Measurements from ENCODE around the gene DCAF5.
"Not testable (repeated sequence)": the region's sequence is repeated elsewhere in the genome, so short reads cannot be mapped to it uniquely, and the experiment has no call there.

The DCAF5 gene

GRCh38 chr14:69041783-69042182 lies 111.1 kb downstream of the DCAF5 start:
- no peak for DNase-seq

DNA sequence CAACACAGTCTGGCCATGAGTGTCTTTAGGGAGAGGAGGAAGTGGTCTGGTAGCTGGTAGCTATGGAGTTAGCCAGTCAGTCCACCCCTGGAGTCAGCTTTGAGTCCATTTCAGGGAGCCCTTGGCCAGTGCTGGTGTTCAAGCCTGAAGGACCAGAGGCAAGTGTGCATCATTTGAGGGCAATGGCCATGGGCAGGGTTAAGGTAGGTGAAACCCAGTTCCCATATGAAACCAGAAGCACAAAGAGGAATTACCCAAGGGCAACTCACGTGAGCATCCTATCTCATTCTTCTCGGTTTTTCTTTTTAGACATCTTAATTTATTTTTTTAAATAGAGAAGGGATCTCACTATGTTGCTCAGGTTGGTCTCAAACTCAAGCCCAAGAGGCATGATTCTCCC lies 112.6 kb downstream of the DCAF5 start:
- no peak for DNase-seq

GRCh38 chr14:69039288-69039628 lies 113.7 kb downstream of the DCAF5 start:
- peak; percentile 29 to 47 for DNase-seq

- no peak for DNase-seq
Observed at GRCh38 chr14:69038455-69039287, 114.2 kb downstream of the DCAF5 start.

GRCh38 chr14:69037790-69038454 lies 115.0 kb downstream of the DCAF5 start:
- no peak for DNase-seq

- DNase-seq: no peak
Observed at GRCh38 chr14:69036757-69037506, 116.0 kb downstream of the DCAF5 start.

DNA sequence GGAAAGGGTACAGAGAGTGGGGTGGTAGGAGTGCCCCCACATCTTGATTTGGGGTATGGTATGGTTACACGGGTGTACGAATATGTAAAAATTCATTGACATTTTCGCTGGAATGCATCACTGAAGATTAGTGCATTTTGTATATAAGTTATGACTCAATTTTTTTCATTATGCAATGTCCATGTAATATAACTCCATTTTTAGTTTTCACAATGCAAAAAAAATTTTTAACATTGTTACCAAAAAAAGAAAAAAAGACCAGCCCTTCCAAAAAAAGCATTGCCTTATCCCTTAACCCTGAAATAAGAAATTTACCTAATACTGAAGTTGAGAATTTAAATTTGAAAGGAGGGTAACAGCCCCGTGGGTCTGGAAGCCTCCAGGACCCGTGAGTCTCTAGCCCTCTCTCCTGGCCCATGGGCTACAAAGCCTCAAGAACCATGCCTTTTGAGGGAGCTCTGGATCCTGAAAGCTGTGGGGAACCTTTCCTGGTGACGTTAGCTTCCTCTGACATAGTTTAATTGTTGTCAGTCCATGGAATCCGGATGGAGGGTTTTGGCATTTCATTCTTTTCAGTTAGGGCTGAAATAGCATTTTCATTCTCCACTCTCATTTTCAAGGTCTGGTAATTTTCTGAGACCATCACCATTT lies 118.2 kb downstream of the DCAF5 start:
- DNase-seq: no peak

DNA sequence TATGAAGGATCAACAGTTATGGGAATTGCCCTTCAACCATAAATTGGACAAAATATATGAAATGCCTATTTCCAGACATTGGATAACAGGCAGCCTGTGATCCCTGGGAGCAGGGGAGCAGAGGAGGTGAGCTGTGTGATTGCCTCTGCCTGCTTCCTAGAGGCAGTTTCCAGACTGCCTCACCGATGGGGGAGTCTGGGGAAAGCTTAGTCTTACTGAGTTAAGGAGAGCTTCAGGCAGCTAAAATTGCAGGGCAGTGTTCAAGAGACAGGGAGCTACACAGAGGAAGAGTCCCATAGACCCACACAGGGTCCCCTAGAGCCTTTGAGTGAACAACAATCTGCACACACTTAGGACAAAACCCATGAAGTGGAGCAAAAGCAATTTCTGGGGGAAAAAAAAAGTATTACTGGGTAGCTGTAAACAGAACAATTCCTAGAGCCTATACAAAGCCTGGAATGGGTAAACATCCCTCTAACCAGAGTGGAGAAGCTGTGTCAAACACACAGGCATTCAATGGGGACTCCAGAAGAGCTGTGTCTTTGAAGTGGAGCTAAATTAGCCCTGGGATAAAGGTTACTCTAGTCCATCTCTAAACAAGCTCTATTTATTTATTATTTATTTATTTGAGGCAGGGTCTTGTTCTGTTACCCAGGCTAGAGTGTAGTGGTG lies 125.5 kb downstream of the DCAF5 start:
- no peak for DNase-seq

GRCh38 chr14:69023035-69023434 lies 129.9 kb downstream of the DCAF5 start:
- no peak for DNase-seq

DNA sequence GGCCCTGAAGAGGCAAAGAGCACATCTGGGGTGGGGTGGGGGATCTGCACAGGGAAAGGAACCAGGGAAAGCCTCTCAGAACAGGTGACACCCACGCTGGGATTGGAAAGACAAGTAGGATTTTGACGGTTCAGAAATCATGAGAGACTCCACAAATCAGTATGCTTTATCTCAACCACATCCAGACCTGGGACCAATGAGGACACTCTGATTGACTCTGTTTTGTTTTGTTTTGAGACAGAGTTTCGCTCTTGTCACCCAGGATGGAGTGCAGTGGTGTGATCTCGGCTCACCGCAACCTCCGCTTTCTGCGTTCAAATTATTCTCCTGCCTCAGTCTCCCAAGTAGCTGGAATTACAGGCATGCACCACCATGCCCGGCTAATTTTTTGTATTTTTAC lies 130.8 kb downstream of the DCAF5 start:
- not testable (repeated sequence) for DNase-seq

GRCh38 chr14:69017706-69018105 lies 135.2 kb downstream of the DCAF5 start:
- DNase-seq: no peak

DNA sequence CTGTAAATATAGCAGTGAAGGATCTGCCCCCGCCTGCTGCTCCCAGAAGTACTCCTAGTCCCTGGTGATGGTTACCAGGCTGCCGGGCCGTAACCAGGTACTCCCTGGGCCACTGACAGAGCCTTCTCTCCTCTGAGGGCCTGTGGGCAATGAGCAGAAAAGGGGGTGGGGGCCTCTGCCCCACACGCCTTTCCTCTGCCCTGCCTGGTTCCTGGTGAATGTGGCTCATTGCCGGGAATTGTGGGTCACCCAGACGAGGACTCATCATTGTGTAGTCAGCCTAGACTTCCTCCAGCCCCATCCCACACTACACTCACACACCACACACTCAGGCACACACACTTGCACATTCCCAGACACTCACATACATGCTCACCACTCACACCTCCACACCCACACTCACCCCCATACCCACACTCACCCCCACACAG lies 138.1 kb downstream of the DCAF5 start:
- no peak for DNase-seq

DNA sequence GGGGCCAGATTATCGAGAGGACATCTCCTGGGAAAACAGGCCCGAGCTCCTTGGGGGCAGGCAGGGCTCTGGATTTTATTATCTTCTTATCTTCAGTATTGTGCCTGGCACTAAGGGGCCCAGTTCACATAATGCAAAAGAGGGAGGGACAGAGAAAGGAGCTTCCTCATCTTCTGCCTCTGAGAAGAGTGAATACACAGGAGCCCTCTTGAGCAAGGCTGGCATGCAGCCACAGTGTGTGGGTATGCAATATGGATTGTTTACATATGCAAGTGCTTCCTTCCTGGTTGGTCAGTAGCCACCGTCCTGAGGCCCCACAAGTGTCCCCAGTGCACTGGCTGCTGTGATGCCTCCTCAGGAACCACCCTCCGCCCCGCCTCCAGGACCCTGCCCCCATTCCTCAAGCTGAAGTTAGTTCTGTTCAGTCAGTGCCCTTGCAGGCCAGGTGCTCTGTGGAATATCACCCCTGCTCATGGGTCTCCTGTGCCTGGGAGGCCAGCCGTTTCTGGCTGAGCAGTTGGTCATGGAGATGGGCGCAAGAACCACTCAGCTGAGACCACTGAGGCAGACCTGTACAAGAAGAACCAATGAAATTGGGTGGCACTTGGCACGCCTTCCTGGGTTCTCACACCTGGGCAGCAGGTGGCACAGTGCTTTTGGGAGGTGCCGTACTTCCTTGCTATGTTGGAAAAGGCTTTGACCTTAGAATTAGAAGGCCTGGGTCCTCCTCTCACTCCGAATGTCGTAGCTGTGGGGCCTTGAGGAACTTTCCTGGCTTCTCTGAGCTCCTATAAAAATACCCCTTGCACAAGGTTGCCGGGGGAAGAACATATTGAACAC lies 138.8 kb downstream of the DCAF5 start:
- no peak for DNase-seq

- no peak for DNase-seq
Observed at GRCh38 chr14:69012256-69012953, 140.5 kb downstream of the DCAF5 start.

DNA sequence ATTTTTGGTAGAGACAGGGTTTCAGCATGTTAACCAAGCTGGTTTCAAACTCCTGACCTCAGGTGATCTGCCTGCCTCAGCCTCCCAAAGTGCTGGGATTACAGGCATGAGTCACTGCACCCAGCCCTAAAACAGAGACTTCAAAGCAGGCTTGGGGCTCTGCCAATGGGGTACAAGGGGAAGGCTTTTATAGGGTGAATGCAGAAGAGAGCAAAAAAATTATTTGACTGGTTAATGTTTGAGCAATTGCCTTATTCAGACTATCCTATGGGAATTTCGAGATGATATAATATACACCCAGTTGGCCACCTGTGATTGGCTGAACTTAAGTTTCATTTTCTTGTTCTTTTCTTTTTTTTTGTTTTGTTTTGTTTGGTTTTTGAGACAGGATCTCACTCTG lies 142.3 kb downstream of the DCAF5 start:
- no peak for DNase-seq

DNA sequence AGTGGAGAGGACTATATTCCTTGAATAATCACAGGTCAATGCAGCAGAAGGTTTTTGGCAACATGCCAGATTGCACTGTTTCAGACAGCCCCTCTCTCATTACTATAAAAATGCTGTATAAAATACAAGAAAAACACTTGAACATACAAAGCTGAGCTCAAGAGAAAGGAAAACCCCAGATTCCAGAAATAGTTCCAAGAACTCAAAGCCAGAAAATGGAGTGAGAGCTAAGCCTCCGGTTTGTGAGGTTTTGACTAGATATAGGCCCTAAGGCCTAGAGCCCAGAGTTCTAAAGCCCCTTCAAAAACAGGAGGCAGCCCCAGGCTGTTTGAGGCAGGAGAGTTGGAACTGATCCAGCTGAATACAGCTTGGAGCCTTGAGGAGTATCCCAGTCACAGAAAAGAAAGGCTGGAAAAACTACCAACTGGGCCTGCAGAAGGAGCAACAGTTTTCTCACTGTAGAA lies 144.5 kb downstream of the DCAF5 start:
- DNase-seq: no peak

DNA sequence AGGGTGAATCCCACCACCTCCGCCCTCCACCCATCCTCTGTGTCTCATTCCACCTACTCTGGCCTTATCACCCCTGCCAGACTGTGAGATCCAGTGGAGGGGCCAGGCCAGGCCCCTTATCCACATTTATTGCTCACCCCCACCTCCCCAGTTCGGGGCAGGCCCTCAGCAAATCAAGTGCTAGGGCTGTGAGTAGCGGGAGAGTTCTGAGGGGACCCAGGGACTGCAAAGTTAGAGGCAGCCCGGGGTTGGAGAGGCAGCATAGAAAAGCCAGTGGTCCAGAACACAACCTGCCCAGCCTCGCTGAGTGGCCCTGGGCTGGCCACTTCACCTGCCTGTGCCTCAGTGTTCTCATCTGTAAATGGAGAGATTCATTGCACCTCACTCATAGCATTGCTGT lies 146.6 kb downstream of the DCAF5 start:
- no peak for DNase-seq

GRCh38 chr14:69005432-69006148 lies 147.3 kb downstream of the DCAF5 start:
- DNase-seq: peak; percentile 49 to 77

DNA sequence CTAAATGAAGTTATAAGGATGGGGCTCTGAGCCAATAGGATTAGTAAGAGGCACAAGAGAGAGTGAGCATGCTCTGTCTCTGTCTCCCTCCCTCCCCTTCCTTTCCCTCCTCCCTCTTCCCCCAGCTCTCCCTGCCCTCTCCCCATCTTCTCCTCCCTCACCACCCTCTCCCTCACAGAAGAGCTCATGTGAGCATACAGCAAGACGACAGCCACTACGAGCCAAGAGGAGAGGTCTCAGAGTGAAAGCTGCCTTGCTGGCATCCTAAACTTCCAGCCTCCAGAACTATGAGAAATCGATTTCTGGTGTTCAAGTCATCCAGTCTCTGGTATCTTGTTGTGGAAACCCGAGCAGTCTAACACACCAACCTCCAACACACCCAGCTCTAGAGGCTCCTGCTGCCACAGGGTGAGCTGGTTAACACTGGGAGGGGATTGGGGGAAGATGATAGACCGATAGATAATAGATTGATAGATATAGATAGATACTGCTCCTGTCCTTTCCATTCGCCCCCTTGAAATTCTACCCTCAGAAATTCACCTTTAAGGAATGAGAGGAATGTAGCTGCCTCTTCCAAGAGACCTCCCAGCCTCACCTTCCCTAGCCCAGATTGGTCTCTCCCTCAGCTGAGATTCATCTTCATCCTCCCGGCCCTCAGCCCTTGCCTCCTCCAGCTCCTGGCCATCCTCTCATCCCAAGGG lies 148.0 kb downstream of the DCAF5 start:
- no peak for DNase-seq

- no peak for DNase-seq
Observed at GRCh38 chr14:69003626-69004025, 149.3 kb downstream of the DCAF5 start.
